Activated T-helper 1 cell treated with anti-CD3 and anti-CD28 coated beads, Interleukin-2, amount 50 U/mL, for 16 hours (primary cell): ENCODE measurements around the gene MSI2.

Experiments used
- DNase-seq, 2 donors: peaks; one replicate each; pipeline ENCODE4 v3.0.0-alpha.2; 2020; ENCODE audit warnings: low read depth in 1 of 2, low spot score in 1 of 2

The MSI2 gene

DNA sequence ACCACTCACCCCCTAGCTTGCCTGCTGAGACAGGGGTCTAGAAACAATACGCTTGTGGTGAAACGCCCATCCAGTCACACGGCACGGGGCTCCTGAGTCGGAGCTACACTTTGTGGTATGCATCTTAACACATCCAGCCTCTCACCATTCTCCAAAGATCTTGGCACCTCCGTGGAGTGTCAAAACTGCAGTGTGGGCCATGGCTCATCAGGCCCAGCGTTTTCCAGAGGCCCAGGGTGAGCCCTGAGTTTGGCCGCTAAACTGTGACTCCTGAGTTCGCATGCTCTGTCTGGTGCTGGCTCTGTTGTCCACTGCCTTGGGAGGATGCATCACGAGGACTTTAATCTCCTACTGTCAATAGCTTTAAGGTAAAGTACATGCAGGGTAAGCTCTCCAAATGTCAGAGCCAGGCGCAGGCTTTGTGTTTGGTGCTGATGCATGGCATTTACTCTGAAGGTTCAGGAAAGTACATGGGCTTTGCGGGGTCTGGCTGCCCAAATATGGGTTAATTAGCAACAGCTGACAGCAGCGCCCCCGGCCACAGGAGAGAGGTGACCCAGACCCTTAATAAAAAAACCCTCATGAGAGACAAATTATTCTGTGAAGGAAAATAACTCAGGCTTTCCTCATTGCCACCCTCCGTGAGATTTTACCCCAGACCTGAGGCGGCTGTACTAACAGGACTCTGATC, 370.3 kb downstream of the MSI2 start:
- DNase-seq, result no peak

DNA sequence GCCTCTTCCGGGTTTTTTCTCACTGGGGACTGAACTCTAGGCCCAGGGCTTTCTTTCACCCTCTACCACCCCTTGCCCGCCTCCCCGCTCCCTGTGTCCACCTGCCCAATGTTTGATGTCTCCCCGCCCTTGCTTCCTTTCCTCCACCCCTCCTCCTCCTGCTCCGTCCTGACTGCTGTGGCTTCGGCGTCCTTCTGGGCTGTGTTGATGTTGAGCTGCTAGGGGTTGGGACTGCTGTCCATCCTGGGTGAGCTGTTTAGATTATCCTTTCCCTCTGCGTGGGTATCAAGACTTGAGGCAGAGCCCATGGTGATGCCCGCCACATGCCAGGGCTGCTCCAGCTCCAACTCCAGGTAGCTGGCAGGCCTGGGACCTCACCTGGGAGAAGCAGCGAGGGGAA, 371.3 kb downstream of the MSI2 start:
- DNase-seq, result no peak

DNA sequence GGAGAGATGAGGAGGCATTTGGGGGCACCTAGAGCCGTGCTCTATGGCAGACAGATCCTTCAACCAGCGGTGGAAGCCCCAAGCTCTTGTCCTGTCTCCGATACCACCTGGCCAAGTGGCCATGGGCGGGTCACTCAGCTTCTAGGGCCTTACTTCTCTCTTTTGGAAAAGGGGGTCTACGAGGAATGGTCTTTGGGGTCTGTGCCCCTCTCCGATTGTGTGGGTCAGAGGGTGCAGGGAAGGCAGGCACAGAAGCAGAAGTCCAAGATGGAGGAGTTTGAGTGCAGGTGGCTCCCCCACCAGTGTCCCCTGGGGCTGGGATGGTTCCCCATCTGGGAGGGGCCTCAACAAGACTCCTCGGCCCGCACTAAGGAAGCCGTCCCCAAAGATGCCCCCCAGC, 372.1 kb downstream of the MSI2 start:
- no peak for DNase-seq

DNA sequence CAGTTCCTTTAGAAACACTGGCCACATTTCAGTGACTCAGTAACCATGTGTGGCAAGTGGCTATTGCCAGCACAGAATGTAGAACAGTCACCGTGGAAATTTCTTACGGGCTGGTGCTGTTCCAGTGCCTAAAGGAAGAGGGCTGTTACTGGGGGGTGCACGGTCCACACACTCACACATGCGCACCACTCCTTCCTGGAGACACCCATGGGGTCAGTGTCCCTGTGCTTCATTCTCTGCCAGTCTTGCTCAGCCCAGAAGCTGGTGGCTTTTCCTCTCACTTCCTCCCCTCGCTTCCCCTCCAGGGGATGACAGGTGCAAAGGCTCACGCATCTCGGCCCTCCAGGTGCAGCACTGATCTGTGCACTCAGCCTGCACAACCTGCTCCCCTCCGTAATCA, 373.1 kb downstream of the MSI2 start:
- DNase-seq, result no peak

DNA sequence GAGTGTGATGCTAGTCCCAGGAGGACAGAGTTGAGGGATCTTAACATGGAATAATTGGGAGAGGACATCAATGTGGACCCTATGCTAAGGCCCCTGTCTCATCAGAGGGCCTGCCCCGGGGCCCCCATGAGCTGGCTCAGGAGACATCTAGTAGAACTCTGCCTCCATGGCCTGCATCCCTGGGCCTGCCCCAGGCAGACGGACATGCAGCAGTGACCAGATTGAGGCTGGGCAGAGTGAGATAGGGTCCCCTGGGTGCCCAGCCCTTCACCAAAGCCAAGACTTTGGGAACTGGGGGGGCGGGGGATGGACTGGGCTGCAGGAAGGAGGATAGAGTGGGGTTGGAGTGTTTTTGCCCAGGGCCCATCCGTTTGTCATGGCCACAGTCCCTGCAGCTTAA, 373.6 kb downstream of the MSI2 start:
- no peak for DNase-seq

DNA sequence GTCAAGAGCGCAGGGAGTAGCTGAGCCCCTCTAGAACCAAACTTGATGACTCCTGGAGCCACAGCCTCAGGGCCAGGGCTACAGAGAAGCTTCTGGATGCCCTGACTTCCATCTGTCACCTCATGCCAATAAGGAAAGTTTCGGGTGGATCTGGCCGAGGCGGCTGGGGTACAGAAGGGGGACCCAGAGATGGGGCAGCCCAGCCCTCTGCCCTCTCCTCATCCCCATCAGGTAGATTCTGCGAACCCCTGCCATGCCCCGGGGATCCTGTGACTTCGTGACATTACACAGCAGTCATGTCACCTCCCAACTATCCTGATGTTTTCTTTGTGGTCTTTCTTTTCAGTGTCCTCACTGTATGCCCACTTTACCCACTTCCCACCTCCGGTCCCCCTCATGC, 374.4 kb downstream of the MSI2 start:
- no peak for DNase-seq

DNA sequence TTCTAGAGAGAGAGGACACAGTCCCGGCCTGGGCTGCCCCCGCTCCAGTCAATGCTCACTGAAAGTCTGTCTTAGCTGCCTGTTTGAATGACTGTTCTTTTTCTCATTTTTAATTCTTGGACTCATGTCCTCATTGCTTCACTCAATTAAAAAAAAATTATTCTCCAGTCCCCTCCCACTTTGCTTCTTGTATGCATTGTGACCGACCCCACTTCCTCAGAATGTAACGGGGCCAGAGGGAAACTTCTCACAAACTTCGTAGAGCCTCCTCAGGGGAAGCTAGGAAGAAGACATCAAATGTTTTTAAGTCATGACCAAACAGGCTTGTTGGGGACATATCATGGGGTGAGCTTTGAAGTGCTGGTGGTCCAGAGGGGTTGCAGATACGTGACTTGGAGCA, 375.5 kb downstream of the MSI2 start:
- DNase-seq, result no peak

DNA sequence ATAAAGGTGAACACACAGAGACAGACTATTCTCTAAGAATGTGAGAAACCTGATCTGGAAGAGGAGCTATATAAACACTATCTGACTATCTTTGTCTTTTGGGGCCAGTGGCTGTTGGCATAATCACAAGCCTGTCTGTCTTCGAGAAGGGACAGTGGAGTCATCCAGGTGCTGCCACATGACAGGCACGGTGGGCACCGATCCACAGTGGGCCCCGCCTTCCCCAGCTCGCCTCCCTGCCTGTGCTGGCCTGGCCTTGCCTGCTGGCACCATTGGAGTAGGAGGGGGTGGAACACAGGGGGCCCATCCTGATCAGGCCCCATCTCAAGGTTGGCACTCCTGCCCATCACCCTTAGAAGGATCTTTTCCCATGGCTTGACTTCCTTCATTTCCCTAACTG, 376.0 kb downstream of the MSI2 start:
- no peak for DNase-seq

DNA sequence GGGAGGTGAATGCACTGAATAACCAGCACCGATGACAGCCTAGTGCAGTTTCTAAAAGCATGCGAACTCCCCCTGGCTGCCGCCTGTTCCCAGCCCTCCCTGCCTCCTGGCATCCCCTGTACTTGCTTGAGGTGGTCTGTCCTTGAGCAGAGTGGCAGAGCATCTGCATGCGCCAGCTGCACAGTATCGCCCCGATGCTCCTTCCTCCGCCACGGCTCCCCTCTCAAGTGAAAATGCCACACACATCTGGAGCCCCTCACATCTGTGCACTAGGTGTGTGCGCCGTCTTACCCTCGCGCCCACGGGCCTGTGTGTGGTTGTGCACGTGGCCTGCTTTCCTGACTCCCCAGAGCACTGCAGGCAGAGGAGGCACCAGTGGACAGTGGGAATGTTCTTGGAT, 376.9 kb downstream of the MSI2 start:
- DNase-seq, result no peak

DNA sequence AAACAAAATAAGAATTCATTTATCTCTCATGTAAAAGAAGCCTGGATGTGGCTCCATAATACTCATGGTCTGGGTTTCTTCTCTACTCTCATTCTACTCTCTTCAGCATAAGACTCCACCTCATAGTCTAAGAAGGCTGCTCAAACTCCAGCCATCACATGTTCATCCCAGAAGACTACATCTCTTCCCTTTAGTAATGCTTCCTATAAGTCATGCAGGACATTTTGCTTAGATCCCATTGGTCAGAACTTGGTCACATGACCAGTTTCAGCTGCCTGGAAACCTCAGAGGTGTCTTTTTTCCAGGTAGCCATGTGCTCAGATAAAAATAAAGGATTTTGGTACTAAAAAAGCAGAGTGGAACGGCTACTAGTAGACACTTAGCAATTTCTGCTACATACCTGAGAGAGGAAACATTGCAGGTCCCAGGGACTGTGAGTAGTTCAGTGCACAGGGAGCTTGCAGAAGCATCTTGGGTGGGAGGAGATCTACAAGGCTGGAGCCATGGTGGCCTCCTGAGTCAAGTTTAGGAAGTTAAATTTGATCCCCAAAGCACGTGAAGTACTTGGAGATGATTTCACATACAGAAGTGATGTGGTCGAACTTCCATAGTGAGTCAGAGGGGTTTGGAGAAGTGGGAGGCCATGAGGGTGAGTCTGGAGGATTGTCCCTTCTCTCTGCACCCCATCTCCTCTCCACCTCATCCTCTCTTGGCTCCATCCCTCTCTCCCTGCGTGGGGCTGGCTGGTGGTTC, 378.6 kb downstream of the MSI2 start:
- no peak for DNase-seq

DNA sequence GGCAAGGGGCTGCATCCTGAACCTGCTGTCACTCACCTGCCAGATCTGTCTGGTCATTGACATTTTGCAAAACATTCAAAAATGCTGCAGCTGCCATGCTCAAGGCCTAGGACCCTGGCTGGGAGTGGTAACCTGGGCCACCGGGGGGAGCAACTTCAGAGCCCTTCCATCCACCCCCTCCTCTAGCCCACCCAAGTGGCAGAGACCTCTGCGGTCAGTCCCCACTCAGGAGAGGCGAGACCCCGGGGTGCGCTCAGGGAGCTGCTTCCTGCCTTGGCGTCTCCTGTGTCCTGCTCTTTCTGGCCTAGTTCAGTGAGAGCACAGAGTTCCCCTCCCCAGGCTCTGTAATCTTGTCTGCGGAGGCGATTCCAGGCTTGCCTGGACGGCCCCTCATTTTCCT, 380.0 kb downstream of the MSI2 start:
- DNase-seq, result no peak

DNA sequence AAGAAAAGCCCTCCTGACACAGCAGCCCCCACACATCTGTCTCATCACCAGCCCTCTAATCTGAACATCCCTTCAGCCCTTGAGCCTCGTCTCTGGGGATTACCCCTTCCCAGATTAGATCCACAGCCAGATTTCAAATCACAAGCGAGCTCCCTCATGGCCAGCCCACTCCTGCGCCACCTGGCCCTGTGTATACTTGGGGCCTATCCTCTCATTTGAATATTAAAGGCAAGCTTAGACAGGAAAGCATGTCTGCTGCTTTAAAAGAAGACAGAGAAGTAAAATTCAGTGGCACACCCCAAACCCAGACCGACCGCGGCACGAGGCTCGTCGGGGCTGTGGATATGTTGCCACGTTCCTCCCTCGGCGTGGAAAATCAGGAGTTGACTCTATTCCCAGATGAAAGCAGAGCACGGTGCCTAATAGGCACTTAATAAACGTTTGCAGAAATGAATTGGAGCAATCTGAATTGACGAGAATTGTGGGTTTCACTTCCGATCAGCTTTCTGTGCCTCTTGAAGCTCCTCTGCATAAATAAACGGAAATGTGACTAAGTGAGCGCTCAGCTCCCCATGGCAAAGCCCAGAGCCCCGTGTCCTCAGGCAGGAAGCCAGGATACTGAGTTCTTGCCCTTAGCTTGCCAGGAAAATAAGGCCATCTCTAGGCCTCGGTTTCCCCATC, 380.8 kb downstream of the MSI2 start:
- no peak for DNase-seq

DNA sequence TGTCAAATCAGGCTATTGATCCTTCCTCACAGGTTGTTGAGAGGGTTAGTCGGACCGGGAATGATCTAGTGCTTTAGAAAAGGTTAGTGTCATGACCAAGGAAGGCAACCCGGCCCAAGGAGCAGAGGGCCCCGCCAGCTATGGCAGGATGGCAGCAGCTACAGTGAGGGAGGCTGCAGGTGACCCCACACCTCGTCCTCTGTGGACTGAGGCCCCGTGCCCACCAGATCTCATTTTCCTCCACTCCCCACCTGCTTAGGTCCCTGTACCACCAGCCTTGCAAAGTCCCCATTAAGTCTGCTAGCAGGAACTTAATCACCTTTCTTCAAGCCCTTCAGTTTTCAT, 381.3 kb downstream of the MSI2 start:
- DNase-seq, result no peak

DNA sequence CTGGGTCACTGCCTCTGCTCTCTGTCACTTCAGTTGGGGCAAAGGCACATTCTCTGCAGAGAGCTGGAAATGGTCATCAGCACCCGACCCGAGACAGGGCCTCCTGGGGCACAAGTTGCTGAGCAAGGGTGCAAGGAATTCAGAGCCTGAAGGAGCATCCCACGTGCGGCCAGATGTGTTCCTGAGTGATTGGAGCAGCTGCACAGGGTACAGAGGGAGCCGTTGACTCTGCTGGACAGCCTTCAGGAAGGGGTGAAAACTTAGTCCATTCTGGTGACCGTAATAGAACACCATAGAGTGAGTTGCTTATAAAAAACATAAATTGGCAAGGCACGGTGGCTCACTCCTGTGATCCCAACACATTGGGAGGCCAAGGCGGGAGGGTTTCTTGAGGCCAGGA, 382.0 kb downstream of the MSI2 start:
- no peak for DNase-seq

DNA sequence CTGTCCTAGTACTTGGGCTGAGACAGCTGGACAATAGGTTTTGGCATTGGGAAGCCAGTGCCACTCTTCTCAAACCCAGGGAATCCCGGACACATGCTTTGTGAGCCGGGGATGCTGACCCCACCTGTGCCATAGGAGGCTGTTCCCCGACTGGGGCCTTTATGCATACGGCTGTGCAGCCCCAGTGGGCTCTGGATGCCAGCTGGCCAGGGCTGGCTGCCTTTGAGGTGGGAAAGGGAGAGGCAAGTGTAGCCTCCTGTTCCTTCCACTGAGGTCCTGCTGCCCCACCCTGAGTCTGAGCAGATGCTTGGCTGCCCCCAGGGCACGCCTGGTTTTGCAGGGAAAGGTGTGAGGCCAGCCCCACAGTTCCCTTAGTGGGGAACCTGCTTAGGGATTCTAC, 383.1 kb downstream of the MSI2 start:
- DNase-seq, result no peak

DNA sequence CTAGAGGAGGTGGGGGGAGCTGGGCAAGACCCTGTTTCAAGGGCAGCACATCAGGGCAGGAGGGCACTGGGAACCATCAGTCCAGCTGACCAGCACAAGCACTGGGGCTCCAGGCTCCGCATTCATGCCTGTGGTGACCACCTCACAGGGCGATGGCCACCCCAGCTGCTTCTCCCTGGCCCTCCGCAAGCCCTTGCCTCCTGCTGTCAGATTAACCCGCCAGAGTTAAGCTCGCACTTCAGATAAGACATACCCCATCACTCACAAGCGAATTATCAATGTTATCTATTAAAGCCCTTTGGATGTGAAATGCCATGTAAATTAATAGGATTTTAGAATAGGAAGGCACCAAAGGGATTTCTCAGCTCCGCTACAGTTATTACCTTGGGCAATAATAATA, 383.8 kb downstream of the MSI2 start:
- DNase-seq, result no peak

DNA sequence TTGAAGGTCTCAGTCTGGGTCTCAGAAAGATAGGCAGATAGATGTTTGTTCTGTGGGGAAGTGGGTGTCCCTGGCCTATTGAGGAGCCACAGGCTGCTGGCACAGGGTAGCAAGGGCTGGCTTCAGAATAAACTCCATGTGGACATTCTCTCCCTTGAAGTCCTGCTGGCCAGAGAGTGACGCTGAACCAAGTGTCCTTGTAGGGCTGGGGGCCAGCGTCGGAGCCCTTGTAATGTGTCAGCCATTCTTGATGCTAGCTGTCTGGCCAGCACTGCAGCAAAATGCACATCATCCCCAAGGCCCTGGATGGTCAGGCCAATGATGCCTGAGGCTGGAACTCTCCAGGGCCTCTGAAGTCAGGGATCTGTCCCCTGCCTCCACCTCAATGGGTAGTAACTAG, 385.4 kb downstream of the MSI2 start:
- no peak for DNase-seq

DNA sequence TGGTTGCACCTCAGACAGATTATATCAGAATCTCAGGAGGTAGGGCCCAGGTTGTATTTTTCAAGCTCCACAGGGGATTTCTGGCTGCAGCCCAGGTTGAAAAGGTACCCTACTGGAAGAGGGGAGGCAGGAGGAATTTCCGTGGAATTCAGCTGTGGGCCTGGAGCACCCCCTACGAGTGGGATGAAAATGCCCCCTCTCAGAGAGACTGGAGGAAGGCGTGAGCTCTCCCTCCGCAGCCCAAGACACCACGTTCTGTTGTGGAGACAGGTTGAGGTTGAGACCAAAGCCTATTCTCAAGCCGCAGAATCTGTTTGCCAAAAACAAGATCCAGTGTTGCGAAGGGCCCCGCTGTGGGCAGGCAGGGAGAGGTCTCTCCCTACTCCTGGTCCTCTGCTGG, 386.7 kb downstream of the MSI2 start:
- DNase-seq, result no peak

DNA sequence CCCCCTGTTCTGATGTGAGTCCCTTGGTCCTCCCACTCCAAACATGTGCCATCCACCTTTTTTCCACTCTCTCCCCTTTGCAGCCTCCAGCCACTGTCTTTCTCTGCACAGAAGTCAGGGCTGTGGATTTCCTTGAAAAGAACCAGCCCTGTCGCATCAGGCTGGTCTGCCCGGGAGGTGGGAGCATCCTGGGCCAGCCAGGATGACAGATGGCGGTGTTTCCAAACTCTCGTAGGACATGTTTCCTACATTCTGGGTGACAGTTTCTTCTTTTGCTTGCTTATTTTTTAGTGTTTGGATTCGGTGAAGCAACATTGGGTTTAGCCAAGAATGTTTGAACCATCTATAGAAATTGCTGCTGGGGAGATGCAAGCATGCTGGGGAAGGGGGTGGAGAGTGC, 388.0 kb downstream of the MSI2 start:
- no peak for DNase-seq

DNA sequence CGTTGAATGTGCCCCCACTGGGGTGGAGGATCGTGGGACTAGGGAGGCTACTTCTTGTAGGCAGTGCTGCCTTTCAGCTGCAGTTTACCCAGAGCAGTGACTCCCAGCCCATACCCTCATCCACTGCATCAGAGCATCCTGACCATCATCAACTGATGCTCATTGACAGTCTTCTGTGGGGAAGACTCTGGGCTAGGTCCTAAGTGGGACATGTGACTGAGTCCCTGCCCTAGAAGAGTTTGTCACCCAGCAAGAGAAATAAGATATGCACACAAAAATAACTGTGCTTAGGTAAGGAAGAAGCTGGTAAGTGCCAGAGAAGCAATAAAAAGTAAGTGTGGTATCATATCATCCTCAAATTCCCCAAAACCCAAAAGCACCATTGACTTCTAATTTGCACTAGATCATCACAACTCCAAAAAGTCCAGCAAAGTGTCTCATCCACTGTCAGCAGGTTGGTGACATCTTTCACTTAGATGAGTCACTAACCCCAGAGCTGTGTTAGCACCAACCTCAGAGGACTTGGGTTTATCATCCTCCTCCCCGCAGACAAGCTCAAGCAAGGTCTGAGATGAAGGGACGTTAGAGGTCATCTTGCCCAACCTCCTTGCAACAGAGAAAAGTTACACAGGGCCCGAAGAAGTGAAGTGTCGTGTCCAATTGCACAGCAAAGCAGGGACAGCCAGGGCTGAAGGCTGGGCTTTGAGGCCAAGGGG, 389.8 kb downstream of the MSI2 start:
- DNase-seq, result no peak

DNA sequence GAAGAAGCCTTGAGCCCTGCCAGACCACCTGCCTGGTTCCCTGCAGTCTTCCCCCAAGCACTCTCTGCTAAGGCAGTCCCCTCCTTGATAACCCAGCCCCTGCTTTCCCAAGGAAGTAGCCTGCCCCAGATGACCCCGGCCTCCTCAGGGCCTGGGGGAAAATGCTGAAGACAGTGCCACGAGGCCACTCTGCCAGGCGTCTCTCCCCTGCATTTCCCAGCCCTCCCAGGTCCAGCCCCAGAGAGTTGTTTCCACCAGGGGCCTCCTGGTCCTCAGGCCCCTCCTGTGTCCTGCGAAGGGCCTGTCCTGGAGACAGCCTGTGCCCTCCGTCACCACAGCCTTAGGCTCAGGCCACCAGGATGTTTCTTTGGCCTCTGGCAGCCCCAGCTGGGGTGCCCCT, 392.4 kb downstream of the MSI2 start:
- no peak for DNase-seq

DNA sequence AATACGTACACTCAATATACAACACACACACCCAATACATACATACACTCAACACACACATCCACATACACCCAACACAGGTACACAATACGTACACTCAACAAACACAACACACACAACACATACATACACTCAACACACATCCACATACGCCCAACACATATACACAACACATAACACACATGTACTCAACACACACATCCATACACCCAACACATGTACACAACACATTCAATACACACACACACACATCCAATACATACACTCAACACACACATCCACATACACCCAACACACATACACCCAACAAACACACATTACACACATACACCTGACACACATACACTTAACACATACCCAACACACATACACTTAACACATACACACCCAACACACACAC, 392.9 kb downstream of the MSI2 start:
- DNase-seq, result no peak
